Kidney epithelial cell (primary cell): ENCODE measurements around the gene ADAM12. TPM values are rescaled to one million over a fixed set of nuclear protein-coding genes. Genes with fewer than 3 reads are reported as not detected.
A peak's percentile ranks its signal among the peaks of the same experiment; 100 is the strongest.

Source experiments
- DNase-seq: peaks from one replicate; pipeline ENCODE4 v3.0.0-alpha.2; 2010; ENCODE audit warnings: low read depth
- H3K27me3 ChIP-seq: 2 replicates; pipeline ENCODE4 v1.6.0; 2011; ENCODE audit warnings: low read length; ENCODE audit not compliant: control insufficient read depth, insufficient read depth
- H3K36me3 ChIP-seq: 2 replicates; pipeline ENCODE4 v1.5.1; 2011; ENCODE audit warnings: low read length; ENCODE audit not compliant: control insufficient read depth, insufficient read depth
- H3K4me3 ChIP-seq: 2 replicates; pipeline ENCODE4 v1.5.1; 2011; ENCODE audit warnings: low read depth, mild to moderate bottlenecking, control low read depth, low read length
- total RNA-seq: library from RNA; depleted of rRNA; stranded (reverse); fragments of >200 nt; gene quantifications from 2 replicates; pipeline ENCODE4 v1.2.3, GENCODE V29; 2015
- TF ChIP-seq, protein P1 (sequence below): IDR thresholded peaks from 2 replicates; pipeline ENCODE4 v1.5.1; 2011; ENCODE audit warnings: mild to moderate bottlenecking, moderate library complexity, low read length, control low read depth, inconsistent platforms; ENCODE audit not compliant: insufficient read depth, poor library complexity, severe bottlenecking

Gene ADAM12
- total RNA-seq, 1 donor from 2014 or later: 21.9 TPM

GRCh38 chr10:126068322-126068721 lies 320.0 kb downstream of the ADAM12 start:
- no peak for DNase-seq
- no peaks in the 10 kb centered on the region for H3K36me3 ChIP-seq
- TF ChIP-seq, protein P1, sequence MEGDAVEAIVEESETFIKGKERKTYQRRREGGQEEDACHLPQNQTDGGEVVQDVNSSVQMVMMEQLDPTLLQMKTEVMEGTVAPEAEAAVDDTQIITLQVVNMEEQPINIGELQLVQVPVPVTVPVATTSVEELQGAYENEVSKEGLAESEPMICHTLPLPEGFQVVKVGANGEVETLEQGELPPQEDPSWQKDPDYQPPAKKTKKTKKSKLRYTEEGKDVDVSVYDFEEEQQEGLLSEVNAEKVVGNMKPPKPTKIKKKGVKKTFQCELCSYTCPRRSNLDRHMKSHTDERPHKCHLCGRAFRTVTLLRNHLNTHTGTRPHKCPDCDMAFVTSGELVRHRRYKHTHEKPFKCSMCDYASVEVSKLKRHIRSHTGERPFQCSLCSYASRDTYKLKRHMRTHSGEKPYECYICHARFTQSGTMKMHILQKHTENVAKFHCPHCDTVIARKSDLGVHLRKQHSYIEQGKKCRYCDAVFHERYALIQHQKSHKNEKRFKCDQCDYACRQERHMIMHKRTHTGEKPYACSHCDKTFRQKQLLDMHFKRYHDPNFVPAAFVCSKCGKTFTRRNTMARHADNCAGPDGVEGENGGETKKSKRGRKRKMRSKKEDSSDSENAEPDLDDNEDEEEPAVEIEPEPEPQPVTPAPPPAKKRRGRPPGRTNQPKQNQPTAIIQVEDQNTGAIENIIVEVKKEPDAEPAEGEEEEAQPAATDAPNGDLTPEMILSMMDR: no peak
- no peaks in the 10 kb centered on the region for H3K27me3 ChIP-seq
- no peak overlapping the region for H3K4me3 ChIP-seq

- H3K4me3 ChIP-seq: no peak overlapping the region
- no peak for DNase-seq
- no peaks in the 10 kb centered on the region for H3K27me3 ChIP-seq
- no peaks in the 10 kb centered on the region for H3K36me3 ChIP-seq
- TF ChIP-seq, protein P1: no peak
Measured at GRCh38 chr10:126066456-126066855, 321.8 kb downstream of the ADAM12 start.

DNA sequence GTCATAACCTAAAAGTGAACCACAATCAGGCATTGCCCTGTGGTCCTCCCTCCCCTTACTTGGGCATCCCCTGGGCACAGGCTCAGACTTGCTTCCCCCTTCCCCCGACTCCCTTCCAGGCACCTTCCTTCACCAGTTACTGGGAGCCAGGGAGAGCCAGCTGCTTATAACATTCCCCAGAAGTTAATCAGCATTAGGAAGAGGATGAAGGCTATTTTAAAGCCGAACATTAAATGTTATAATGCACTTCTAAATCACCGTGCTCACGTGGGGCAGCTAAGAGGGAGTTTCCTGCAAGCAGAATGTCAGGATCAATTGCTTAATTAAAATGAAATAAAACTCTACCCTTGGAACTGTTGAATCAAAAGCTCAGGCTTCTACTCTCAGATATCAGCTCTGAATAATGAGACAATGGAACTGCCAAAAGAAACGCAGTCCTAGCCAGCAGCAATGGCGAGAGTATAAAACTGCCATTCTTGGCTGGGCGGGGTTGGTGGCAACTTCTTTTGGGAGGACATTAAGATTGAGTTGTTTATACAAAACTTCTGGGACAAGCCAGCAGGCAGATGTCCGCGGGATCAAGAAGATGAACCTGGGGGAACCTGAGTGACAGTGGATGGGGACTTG lies 322.4 kb downstream of the ADAM12 start:
- TF ChIP-seq, protein P1: no peak
- DNase-seq: no peak
- Histone ChIP-seq H3K36me3 (no peaks in the 10 kb centered on the region), H3K27me3 (no peaks in the 10 kb centered on the region), H3K4me3 (no peak overlapping the region)

- Histone ChIP-seq H3K36me3 (no peaks in the 10 kb centered on the region), H3K4me3 (no peak overlapping the region), H3K27me3 (no peaks in the 10 kb centered on the region)
- DNase-seq: no peak
- TF ChIP-seq, protein P1: no peak
Measured at GRCh38 chr10:126064512-126064911, 323.8 kb downstream of the ADAM12 start.

- no peak overlapping the region for H3K4me3 ChIP-seq
- TF ChIP-seq, protein P1: peak; percentile 2
- no peaks in the 10 kb centered on the region for H3K36me3 ChIP-seq
- no peaks in the 10 kb centered on the region for H3K27me3 ChIP-seq
- DNase-seq: peak; percentile 86
Measured at GRCh38 chr10:126063353-126063791, 324.9 kb downstream of the ADAM12 start.

DNA sequence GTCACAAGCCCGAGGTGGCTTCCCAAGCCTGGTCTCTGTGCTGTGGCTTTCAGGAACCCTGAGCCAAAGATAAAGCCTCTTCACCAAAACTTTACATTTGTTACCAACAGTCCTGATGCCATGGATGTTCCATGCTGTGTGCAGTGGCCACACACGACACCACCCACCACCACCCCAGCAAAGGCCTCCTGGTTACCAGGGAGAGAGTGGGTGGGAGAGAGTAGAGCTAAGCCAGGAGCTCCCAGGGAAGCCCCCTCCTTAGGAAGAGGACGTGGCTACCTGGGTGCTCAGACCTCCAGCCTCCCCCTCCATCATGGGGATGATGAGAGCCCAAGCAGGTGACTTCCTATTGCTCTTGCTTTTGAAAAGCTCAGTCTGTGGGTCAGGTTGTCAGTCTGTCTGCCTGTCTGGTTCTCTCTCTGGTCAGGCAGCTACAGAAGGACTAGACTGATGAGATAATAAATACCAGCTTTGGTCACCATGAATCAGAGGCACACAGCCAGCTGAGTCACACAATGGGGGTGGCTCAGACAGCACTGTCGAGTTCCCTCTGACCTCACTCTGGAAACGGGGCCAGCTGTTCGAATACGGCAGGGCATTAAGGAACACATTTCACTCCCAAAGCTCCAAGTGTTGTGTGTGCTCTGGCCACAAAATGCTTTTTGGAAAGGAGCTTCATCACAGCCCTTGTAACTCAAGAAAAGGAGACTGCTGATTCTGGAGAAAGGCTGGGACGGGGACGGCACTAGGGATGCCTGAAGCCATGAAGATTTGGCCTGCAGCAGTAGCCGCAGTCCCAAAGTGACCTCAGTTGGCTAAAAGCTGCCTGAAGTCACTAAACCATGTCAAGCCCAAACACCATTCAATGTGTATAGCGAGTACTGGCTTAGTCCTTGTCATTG lies 325.9 kb downstream of the ADAM12 start:
- H3K36me3 ChIP-seq: no peaks in the 10 kb centered on the region
- TF ChIP-seq, protein P1: no peak
- H3K27me3 ChIP-seq: no peaks in the 10 kb centered on the region
- H3K4me3 ChIP-seq: no peak overlapping the region
- peak; percentile 98 for DNase-seq
